Stomach (tissue), 4 donors: Measurements from ENCODE around the gene OTUD7B.
"Not testable (repeated sequence)": the region's sequence is repeated elsewhere in the genome, so short reads cannot be mapped to it uniquely, and the experiment has no call there.

Source experiments
- CTCF ChIP-seq, 7 experiments: fragments of 450-650 bp in 4 of 7; fragments of 200-600 bp in 3 of 7; sonication (generic) in 3 of 7; IDR thresholded peaks; one replicate each; pipeline ENCODE4 v1.5.1; 2016 to 2019; ENCODE audit warnings: antibody characterized with exemption in 7 of 7, control low read depth in 2 of 7, mild to moderate bottlenecking in 1 of 7
- EP300 ChIP-seq: sonication (generic); formaldehyde crosslinking; IDR thresholded peaks from one replicate; pipeline ENCODE4 v1.6.1; 2017; ENCODE audit warnings: antibody characterized with exemption
- POLR2A ChIP-seq, 4 donors: fragments of 450-650 bp; IDR thresholded peaks; one replicate each; pipeline ENCODE4 v1.6.1; 2016; ENCODE audit warnings: antibody characterized with exemption in 4 of 4, control low read depth in 2 of 4, mild to moderate bottlenecking in 1 of 4, moderate library complexity in 1 of 4

GRCh38 chr1:149957548-149957947 lies 53.0 kb downstream of the OTUD7B start:
- TF ChIP-seq CTCF (IDR thresholded peaks at IDR 0.05); POLR2A (IDR thresholded peaks at IDR 0.05); EP300: not testable (repeated sequence)
